ENCODE results near the gene ACVR1B.
A peak's percentile ranks its signal among the peaks of the same experiment; 100 is the strongest.
"Not testable (repeated sequence)": the region's sequence is repeated elsewhere in the genome, so short reads cannot be mapped to it uniquely, and the experiment has no call there.

The ACVR1B gene

GRCh38 chr12:51971679-51972421 is 20.4 kb downstream of the ACVR1B start:
- DNase-seq: no peak

DNA sequence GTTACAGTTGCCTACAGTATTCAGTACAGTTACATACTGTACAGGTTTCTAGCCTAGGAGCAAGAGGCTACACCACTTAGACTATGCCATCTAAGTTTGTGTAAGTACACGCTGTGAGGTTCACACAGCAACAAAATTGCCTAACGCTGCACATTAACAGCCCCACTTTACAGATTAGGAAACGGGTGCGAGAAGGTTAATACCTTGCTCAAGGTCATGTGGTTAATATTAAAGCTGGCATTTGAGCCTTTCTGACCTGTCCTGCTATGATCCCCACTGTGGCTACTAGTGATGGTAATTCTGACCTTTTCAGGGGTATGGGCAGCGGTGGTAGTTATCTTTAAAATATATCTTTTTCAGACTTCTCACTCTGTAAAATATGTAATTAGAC is 20.9 kb downstream of the ACVR1B start:
- no peak for DNase-seq

- DNase-seq: no peak
Measured at GRCh38 chr12:51972849-51973273, 21.4 kb downstream of the ACVR1B start.

GRCh38 chr12:51973560-51973959 is 22.1 kb downstream of the ACVR1B start:
- no peak for DNase-seq

DNA sequence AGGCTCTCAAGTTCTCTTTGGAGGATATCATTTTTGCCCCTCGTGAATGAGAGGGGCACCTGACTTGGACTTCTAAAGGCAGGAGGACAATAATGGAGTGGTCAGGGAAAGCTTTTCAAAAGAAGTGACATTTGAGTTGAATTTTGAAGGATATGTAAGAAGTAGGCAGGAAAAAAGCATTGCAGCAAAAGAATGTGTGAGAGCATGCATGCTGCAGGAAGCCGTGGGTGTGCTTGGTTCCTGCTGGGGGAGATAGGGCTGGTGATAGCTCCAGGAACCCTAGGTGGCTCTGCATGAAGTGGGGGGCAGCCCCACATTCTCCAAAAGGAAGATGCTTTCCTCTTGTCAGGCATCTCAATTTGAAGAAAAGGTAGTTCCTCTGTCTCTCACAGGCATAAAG is 23.1 kb downstream of the ACVR1B start:
- DNase-seq: no peak

DNA sequence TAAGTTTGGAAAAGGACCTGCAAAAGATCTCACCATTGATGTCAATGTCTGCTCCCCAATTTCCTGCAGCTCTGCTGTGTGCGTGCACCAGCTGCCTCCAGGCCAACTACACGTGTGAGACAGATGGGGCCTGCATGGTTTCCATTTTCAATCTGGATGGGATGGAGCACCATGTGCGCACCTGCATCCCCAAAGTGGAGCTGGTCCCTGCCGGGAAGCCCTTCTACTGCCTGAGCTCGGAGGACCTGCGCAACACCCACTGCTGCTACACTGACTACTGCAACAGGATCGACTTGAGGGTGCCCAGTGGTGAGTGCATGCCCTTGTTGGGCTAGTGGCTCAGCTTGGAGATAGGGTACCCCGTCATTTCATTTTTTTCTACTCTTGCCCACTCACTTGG is 23.7 kb downstream of the ACVR1B start:
- no peak for DNase-seq

DNA sequence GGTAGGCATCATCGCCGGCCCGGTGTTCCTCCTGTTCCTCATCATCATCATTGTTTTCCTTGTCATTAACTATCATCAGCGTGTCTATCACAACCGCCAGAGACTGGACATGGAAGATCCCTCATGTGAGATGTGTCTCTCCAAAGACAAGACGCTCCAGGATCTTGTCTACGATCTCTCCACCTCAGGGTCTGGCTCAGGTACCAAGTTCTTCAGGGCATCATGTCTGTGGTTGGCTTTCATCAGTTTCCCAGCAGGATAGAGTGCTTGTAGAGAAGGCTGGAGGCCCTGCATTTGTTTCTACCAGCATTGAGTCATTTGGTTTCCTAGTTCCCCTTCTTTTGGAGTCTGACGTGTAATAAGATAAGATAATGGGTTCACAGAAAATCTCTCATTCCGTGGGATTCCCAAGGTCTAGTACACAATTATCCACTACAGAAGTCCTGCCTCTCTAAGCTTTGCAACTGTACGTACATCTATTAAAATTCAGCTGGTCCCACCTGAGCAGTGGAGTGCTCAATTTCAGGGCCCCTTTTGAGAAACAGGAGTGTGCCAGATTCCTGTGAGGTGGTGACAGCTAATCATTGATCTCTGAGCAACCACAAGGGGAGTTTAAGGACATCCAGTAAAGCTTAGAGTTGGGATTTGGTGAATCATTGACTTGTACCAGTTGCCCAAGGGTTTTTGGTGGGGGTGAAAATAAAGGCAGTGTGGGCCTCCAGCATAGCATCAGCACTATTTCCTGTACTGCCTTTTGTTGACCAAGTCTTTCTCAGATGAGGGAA is 25.1 kb downstream of the ACVR1B start:
- no peak for DNase-seq

GRCh38 chr12:51977320-51977753 is 25.8 kb downstream of the ACVR1B start:
- DNase-seq: no peak

- DNase-seq: not testable (repeated sequence)
Measured at GRCh38 chr12:51979306-51979705, 27.8 kb downstream of the ACVR1B start.

- DNase-seq: peak; percentile 71
Measured at GRCh38 chr12:51980051-51980808, 28.7 kb downstream of the ACVR1B start.

DNA sequence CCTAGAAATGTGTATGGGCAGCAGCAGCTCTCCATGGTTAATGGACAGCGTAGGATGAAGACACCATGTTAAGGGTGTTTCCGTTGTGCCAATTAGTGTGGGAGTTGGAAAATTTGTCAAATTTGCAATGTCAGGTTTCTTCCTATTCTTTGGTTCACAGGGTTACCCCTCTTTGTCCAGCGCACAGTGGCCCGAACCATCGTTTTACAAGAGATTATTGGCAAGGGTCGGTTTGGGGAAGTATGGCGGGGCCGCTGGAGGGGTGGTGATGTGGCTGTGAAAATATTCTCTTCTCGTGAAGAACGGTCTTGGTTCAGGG is 29.3 kb downstream of the ACVR1B start:
- no peak for DNase-seq

DNA sequence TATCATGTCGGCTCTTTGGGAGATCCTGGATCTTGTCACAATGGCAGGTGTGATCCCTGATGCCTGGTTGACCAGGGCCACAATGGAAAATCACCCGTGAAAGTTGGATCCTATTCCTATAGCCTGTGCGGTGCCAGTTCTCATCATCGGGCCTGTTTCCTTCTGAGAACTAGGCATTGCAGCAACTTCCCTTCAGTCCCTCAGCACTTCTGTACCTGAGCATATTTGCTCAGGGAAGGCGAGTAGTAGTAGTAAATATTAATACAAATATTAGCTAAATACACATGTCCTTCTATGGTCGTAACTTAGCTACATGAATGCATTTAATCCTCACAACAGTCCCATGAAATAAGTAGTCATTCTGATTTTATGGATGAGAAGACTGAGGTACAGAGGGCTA is 33.2 kb downstream of the ACVR1B start:
- no peak for DNase-seq

GRCh38 chr12:51985154-51985835 is 33.8 kb downstream of the ACVR1B start:
- no peak for DNase-seq

- no peak for DNase-seq
Measured at GRCh38 chr12:51986834-51987233, 35.3 kb downstream of the ACVR1B start.

DNA sequence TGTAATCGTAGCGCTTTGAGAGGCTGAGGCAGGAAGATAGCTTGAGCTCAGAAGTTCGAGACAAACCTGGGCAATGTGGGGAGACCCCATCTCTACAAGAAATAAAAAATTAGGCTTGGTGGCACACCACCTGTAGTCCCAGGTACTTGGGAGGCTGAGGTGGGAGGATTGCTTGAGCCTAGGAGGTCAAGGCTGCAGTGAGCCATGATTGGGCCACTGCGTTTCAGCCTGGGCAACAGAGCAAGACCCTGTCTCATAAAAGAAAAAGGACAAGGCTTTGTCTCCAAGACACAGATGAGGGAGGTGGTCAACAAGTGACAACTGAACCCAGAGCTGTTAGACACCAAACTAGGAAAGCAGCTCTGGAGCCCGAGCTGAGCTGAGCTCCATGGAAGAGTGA is 40.7 kb downstream of the ACVR1B start:
- no peak for DNase-seq

DNA sequence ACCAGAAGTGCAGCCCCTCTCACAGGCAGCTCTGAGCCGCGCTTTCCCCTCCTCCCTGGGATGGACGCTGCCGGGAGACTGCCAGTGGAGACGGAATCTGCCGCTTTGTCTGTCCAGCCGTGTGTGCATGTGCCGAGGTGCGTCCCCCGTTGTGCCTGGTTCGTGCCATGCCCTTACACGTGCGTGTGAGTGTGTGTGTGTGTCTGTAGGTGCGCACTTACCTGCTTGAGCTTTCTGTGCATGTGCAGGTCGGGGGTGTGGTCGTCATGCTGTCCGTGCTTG is 43.0 kb downstream of the ACVR1B start:
- no peak for DNase-seq

DNA sequence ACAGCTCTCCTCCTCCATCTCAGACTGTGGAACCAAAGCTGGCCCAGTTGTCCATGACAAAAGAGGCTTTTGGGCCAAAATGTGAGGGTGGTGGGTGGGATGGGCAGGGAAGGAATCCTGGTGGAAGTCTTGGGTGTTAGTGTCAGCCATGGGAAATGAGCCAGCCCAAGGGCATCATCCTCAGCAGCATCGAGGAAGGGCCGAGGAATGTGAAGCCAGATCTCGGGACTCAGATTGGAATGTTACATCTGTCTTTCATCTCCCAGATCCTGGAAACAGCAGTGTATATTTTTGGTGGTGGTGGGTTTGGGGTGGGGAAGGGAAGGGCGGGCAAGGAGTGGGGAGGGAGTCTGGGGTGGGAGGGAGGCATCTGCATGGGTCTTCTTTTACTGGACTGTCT is 43.5 kb downstream of the ACVR1B start:
- no peak for DNase-seq

- no peak for DNase-seq
Measured at GRCh38 chr12:51997136-51997535, 45.6 kb downstream of the ACVR1B start.

DNA sequence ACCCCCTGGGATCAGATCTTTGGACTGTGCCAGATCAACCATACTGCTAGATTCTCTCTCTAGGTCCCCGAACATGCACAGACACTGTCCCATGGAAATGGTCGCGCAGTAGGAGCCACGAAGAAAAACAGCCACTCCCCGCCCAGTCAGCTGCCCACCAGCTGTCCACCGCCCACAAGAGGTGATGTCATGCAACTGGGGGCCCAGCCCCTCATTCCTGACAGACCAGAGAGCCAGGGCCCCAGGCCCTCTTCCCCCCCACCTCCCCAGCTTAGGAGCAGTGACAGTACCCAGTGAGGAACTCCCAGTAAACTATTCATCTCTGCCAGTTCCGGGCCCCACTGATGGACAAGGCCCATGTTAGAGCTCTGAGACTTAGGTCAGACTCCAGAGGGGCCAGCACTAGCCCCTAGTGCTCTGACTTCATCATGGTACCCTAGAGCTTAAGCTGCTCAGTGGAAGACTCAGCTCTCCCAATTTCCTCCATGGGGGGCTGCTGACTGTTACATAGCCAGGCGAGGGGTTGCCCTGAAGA is 51.6 kb downstream of the ACVR1B start:
- DNase-seq: no peak

- DNase-seq: peak; percentile 38
Measured at GRCh38 chr12:52003591-52003990, 52.1 kb downstream of the ACVR1B start.

GRCh38 chr12:52004042-52004648 is 52.6 kb downstream of the ACVR1B start:
- peak; percentile 91 for DNase-seq

DNA sequence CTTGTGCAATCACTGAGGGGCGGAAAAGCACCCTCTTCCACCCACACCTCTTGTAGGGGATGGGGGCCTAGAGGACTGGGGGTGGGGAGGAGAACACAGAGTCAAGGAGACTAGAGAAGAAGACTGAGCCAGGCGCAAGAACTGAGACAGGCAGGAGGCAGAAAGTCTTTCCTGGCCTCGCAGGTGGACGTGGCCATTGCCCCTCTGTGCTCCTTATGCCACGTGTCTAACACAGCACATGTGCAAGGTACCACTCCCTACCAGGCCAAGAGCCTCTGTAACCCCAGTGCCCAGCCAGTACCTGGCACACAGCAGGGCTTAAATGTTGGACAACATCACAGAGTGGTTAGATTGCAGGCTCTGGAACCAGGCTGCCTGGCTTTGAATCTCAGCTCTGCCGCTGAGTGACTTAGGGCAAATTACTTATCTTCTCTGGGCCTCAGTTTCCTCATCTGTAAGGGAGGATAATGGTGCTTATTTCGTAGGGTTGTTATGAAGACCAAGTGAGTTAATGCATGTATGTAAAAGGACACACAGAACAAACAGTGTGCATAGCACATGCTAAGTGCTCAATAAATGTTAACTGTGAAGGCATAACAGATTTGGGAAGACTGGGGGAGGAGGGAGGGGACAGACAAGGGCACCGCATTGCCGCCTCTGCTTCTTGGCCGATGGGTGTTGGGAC is 53.9 kb downstream of the ACVR1B start:
- DNase-seq: no peak
